HG02870 (cell line): Measurements from ENCODE around the gene AARSD1.
"Not testable (repeated sequence)": the region's sequence is repeated elsewhere in the genome, so short reads cannot be mapped to it uniquely, and the experiment has no call there.

Source experiments
- ATAC-seq: cut with Tn5 transposase; IDR thresholded peaks from one replicate; pipeline ENCODE4 v1.9.1; 2021; ENCODE audit warnings: mild to moderate bottlenecking, moderate library complexity; ENCODE audit not compliant: unreplicated experiment

Gene AARSD1

GRCh38 chr17:42964161-42964932 is at the start of gene AARSD1:
Gene AARSD1, minus strand, starts transcription at chr17:42964454. Its CDS starts 14 bp downstream, at chr17:42964440.
- peak; percentile 76 for ATAC-seq

- no peak for ATAC-seq
Measured at GRCh38 chr17:43013296-43013695, 49.0 kb upstream of the AARSD1 start.

GRCh38 chr17:43011728-43012472 is 47.6 kb upstream of the AARSD1 start:
- no peak for ATAC-seq

- ATAC-seq = no peak
Measured at GRCh38 chr17:43010667-43011308, 46.5 kb upstream of the AARSD1 start.

GRCh38 chr17:43006639-43007551 is 42.6 kb upstream of the AARSD1 start, which contains the start of gene IFI35:
Gene IFI35, plus strand, starts transcription at chr17:43006784. Its CDS starts 164 bp downstream, at chr17:43006948.
- no peak for ATAC-seq

GRCh38 chr17:43003542-43004172 is 39.4 kb upstream of the AARSD1 start:
- no peak for ATAC-seq

- ATAC-seq = not testable (repeated sequence)
Measured at GRCh38 chr17:43000894-43001293, 36.6 kb upstream of the AARSD1 start.

GRCh38 chr17:42999003-42999525 is 34.8 kb upstream of the AARSD1 start:
- ATAC-seq = no peak

GRCh38 chr17:42997984-42998938 is 34.0 kb upstream of the AARSD1 start, which contains the start of gene RPL27:
Gene RPL27, plus strand, starts transcription at chr17:42998419. Its CDS starts 332 bp downstream, at chr17:42998751.
- ATAC-seq = peak; percentile 93

- no peak for ATAC-seq
Measured at GRCh38 chr17:42997390-42997983, 33.2 kb upstream of the AARSD1 start.

GRCh38 chr17:42993913-42994312 is 29.7 kb upstream of the AARSD1 start:
- not testable (repeated sequence) for ATAC-seq

- ATAC-seq = no peak
Measured at GRCh38 chr17:42992872-42993271, 28.6 kb upstream of the AARSD1 start.

GRCh38 chr17:42991471-42991870 is 27.2 kb upstream of the AARSD1 start:
- ATAC-seq = no peak

- ATAC-seq = no peak
Measured at GRCh38 chr17:42989726-42990652, 25.7 kb upstream of the AARSD1 start.

- no peak for ATAC-seq
Measured at GRCh38 chr17:42989141-42989540, 24.9 kb upstream of the AARSD1 start.

GRCh38 chr17:42985225-42985624 is 21.0 kb upstream of the AARSD1 start:
- ATAC-seq = peak; percentile 43

GRCh38 chr17:42982266-42982665 is 18.0 kb upstream of the AARSD1 start:
- ATAC-seq = no peak
